Activated CD4-positive, alpha-beta T cell treated with anti-CD3 and anti-CD28 coated beads, Interleukin-2, amount 10 ng/mL, durations not matched to agents 7 days and 5 days (primary cell): Measurements from ENCODE around the gene LIMD2. TPM values are rescaled to one million over a fixed set of nuclear protein-coding genes. Genes with fewer than 3 reads are reported as not detected.
A peak's percentile ranks its signal among the peaks of the same experiment; 100 is the strongest.

Source experiments
- CTCF ChIA-PET: fragments of 350-600 bp; sonication (Branson Sonifier 250); formaldehyde crosslinking; loops from one replicate; lab custom pipeline; 2021; ENCODE audit warnings: antibody characterized with exemption; lab: Charles Lee
- POLR2A ChIA-PET: fragments of 350-600 bp; sonication (Branson Sonifier 250); formaldehyde crosslinking; loops from one replicate; lab custom pipeline; 2021; ENCODE audit warnings: antibody characterized with exemption; lab: Charles Lee
- DNase-seq: peaks from one replicate; pipeline ENCODE4 v3.0.0-alpha.2; 2020
- H3K27ac Mint-ChIP-seq: one replicate; pipeline ENCODE4 v1.8.0; 2021; ENCODE audit warnings: mild to moderate bottlenecking, moderate library complexity, mixed read lengths
- H3K27me3 Mint-ChIP-seq: one replicate; pipeline ENCODE4 v1.8.0; 2021; ENCODE audit warnings: mixed read lengths
- H3K36me3 Mint-ChIP-seq: one replicate; pipeline ENCODE4 v1.8.0; 2021; ENCODE audit warnings: low read depth, mixed read lengths
- H3K4me1 Mint-ChIP-seq: one replicate; pipeline ENCODE4 v1.8.0; 2021; ENCODE audit warnings: mixed read lengths
- H3K4me3 Mint-ChIP-seq: one replicate; pipeline ENCODE4 v1.8.0; 2021; ENCODE audit warnings: mild to moderate bottlenecking, moderate library complexity, mixed read lengths
- H3K9me3 Mint-ChIP-seq: one replicate; pipeline ENCODE4 v1.8.0; 2021; ENCODE audit warnings: mixed read lengths
- total RNA-seq, 2 experiments: library from RNA; stranded (reverse); gene quantifications; one replicate each; pipeline ENCODE4 v1.2.3, GENCODE V29; 2021

Gene LIMD2
- total RNA-seq, 2 experiments from 2014 or later, result 409 to 433 TPM

DNA sequence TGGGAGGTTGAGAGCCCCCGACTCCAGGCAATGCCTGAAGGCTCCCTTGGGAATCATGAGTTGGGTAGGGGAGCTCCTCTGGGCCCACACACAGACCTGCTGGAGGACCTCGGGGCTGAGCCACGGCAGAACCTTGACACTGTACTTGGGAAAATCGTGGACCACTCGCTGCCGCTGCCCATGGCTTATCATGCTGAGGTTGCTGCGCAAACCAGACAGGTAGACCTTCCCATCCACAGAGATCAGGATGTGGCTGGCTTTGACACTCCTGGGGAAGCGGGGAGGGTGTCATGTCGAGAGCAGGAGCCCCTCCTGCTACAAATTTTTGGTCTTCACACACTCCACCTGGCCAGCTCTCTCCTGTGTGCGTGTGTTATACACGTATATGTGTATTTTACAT, 7.2 kb upstream of the LIMD2 start:
- H3K9me3 Mint-ChIP-seq, result no peaks in the 10 kb centered on the region
- DNase-seq, result peak; percentile 21
- no peaks in the 10 kb centered on the region for H3K27me3 Mint-ChIP-seq
- ChIA-PET POLR2A (no interaction called here), CTCF (interaction anchor here (0.6 to 1.9 kb wide), 4 partner anchors 9 to 281 kb away, joined by 3 to 5 read pairs (median 5); no protein-coding TSS in a partner anchor)
- H3K27ac Mint-ChIP-seq, result peak overlapping the region; percentile 80
- H3K4me1 Mint-ChIP-seq, result peaks cover 80% of the 10 kb centered on the region
- H3K36me3 Mint-ChIP-seq, result peaks cover 60% of the 10 kb centered on the region
- peak overlapping the region; percentile 22 for H3K4me3 Mint-ChIP-seq

DNA sequence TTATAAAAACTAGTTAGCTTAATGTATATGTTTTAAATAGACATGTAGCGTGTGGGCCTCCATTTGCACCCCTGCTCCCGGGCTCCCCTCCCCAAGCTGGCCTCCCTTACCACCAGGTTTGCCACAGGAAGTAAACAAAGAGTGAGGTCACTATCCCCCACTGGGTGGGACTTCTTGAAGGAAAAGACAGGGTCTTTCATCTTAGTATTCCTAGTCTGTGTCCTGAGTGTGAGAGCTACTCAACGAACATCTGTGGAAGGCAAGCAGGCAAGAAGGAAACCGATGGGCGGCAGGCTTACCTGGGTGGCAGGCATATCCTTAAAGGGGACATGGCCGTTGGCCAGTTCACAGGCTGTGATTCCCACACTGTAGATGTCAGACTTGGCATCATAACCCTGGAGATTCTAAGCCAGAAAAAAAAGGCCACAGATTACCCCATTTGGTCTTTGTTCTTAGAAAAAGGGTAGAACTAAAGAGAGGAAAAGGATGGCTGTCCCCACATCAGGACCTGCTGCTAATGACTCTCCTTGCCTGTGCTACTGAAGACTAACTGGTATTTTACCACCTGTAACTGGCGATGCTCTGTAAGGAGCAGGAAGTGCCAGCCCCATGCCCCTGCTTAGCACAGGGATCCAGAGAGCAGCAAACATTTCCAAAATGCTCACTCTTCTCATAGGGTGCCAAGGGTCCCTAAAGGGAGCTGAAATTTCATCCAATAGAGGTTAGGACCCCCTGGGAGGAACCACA, 6.6 kb upstream of the LIMD2 start:
- peaks cover 61% of the 10 kb centered on the region for H3K36me3 Mint-ChIP-seq
- H3K4me1 Mint-ChIP-seq, result peaks cover 82% of the 10 kb centered on the region
- no peaks in the 10 kb centered on the region for H3K27me3 Mint-ChIP-seq
- ChIA-PET CTCF (interaction anchor here (1.0 to 1.9 kb wide), 4 partner anchors 8 to 281 kb away, joined by 3 to 5 read pairs (median 4); no protein-coding TSS in a partner anchor), POLR2A (no interaction called here)
- peaks cover 2% of the 10 kb centered on the region for H3K9me3 Mint-ChIP-seq
- DNase-seq, result peak; percentile 24
- H3K4me3 Mint-ChIP-seq, result peak overlapping the region; percentile 57
- peak overlapping the region; percentile 80 for H3K27ac Mint-ChIP-seq

DNA sequence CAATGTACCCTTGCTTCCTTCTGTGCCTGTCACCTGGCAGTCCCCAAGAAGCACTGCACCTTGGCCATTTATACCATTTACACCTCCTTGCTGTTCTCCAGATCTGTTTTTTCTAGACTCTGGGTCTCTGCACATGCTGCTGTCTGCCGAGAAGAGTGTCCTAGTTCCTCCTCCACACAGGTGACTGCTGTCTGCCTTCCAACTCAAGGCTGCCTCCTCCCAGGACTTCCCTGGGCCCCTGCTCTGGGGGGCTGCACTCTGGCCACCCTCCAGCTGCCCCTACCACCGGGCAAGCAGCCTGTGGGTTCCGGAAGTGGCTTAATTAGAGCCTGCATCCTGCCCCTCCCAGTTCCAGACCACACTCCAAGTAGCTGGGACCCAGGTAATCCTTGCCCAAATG, 5.7 kb upstream of the LIMD2 start:
- peak overlapping the region; percentile 80 for H3K27ac Mint-ChIP-seq
- no peak for DNase-seq
- H3K4me1 Mint-ChIP-seq, result peaks cover 86% of the 10 kb centered on the region
- POLR2A ChIA-PET, result no interaction called here
- CTCF ChIA-PET, result interaction anchor here (1.0 to 1.9 kb wide), 4 partner anchors 44 to 280 kb away, joined by 3 to 5 read pairs (median 3); no protein-coding TSS in a partner anchor
- peak overlapping the region; percentile 18 for H3K4me3 Mint-ChIP-seq
- H3K27me3 Mint-ChIP-seq, result no peaks in the 10 kb centered on the region
- peaks cover 3% of the 10 kb centered on the region for H3K9me3 Mint-ChIP-seq
- H3K36me3 Mint-ChIP-seq, result peaks cover 66% of the 10 kb centered on the region

DNA sequence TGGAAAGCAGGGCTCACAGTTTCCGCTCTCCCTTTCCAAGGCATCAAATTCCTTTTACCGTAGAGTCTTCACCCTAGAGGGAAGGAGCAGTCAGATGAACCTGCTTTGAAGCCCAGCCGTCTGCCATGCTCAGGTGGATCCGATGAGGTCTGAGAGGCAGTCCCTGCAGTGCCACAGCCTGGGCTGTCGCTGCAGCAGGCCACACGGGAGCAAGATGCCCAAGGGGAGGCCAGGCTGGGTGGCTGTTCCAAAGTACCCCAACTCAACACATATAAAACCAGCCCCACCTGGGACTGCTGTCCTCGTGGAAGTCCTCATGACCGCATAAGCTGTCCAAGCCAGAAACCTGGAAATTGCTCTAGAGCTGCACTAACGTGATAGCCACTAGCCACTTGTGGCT, 4.9 kb upstream of the LIMD2 start:
- ChIA-PET POLR2A (no interaction called here), CTCF (interaction anchor here (1.0 kb wide), 1 partner anchor 45 kb away, joined by 3 read pairs; no protein-coding TSS in a partner anchor)
- Mint-ChIP-seq H3K36me3 (peaks cover 59% of the 10 kb centered on the region), H3K9me3 (peaks cover 3% of the 10 kb centered on the region), H3K4me1 (peaks cover 78% of the 10 kb centered on the region), H3K27me3 (no peaks in the 10 kb centered on the region), H3K27ac (peak overlapping the region; percentile 80), H3K4me3 (no peak overlapping the region)
- DNase-seq, result no peak

DNA sequence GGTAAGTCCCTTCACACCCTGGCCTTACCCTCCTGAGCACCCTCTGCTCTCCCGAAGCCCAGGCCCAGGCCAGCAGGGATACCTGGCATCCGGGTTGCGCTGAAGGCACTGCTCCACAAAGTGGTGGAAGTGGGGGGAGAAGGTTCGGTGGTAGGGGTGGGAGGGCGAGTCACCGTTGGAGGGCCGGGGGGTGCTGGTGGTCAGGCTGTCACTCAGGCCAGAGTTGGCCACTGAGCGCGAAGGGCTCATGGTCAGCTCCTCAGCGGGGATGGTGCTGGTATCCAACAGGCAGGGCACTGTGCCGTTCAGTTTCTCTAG, 4.3 kb upstream of the LIMD2 start:
- H3K4me3 Mint-ChIP-seq, result no peak overlapping the region
- peaks cover 56% of the 10 kb centered on the region for H3K36me3 Mint-ChIP-seq
- H3K4me1 Mint-ChIP-seq, result peaks cover 72% of the 10 kb centered on the region
- H3K27ac Mint-ChIP-seq, result peak overlapping the region; percentile 99
- H3K9me3 Mint-ChIP-seq, result peaks cover 3% of the 10 kb centered on the region
- H3K27me3 Mint-ChIP-seq, result no peaks in the 10 kb centered on the region
- no peak for DNase-seq
- POLR2A ChIA-PET, result no interaction called here
- CTCF ChIA-PET, result interaction anchor here (1.1 to 2.3 kb wide), 4 partner anchors 8 to 279 kb away, joined by 3 to 11 read pairs (median 4); no protein-coding TSS in a partner anchor

DNA sequence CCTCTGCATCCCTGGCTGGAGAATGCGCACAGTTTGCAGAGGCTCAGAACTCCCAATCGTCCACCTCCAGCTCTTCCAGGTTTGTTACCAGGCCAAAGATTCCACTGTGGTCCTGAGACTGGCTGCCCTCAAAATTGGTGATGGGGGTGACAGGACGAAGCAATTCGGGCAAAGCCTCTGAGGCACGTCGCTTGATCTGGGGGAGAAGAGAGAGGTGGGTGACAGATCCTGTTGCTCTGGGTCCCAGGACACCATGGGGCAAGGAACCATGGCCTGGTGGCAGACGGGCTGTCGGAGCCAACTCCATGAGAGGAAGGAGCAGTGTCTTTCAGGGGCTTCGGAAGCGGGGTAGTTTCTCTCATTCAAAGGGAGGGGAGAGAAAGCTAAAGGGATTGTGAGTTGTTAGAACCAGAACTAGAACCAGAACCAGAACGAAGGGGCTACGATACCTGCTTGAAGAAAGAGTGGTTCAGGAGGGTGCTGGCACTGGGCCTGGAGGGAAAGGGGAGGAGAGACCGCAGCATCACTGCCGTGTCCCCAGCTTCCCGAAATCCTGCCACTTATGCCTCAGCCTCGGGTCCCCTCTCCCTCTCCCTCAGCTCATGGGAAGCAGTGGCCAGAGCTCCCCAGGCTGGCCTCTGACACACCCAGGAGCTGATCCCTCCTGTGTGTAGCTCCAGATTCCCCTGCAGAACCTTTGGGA, 3.8 kb upstream of the LIMD2 start:
- CTCF ChIA-PET, result interaction anchor here (1.1 to 2.3 kb wide), 5 partner anchors 8 to 278 kb away, joined by 3 to 11 read pairs (median 4); no protein-coding TSS in a partner anchor
- no peak for DNase-seq
- Mint-ChIP-seq H3K4me1 (peaks cover 67% of the 10 kb centered on the region), H3K27ac (peak overlapping the region; percentile 99), H3K36me3 (peaks cover 55% of the 10 kb centered on the region), H3K4me3 (peak overlapping the region; percentile 96), H3K27me3 (no peaks in the 10 kb centered on the region), H3K9me3 (peaks cover 3% of the 10 kb centered on the region)
- POLR2A ChIA-PET, result no interaction called here

DNA sequence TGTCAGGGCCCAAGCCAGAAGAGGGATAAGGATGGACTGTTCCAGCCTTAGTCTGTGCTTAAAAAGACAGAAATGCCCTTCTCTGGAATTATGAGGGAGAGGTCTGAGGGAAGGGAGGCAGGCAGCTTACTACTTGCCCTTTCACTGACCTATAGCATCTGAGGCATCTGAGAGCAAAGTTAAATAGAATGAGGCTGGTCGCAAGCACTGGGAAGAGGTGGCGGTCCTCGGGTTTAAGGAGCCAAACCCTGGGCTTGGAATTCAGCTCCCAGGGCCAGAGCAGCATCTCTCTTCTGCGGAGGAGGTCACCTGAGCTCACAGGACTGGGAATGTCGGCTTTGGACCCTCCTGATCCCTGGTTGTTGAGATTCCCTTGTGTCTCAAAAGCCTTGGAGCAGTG, 3.1 kb upstream of the LIMD2 start:
- peaks cover 57% of the 10 kb centered on the region for H3K36me3 Mint-ChIP-seq
- peak overlapping the region; percentile 99 for H3K27ac Mint-ChIP-seq
- H3K4me3 Mint-ChIP-seq, result peak overlapping the region; percentile 96
- peaks cover 3% of the 10 kb centered on the region for H3K9me3 Mint-ChIP-seq
- DNase-seq, result no peak
- H3K27me3 Mint-ChIP-seq, result no peaks in the 10 kb centered on the region
- peaks cover 60% of the 10 kb centered on the region for H3K4me1 Mint-ChIP-seq
- CTCF ChIA-PET, result interaction anchor here (0.6 to 2.3 kb wide), 8 partner anchors 9 to 277 kb away, joined by 3 to 11 read pairs (median 4); no protein-coding TSS in a partner anchor
- POLR2A ChIA-PET, result no interaction called here

DNA sequence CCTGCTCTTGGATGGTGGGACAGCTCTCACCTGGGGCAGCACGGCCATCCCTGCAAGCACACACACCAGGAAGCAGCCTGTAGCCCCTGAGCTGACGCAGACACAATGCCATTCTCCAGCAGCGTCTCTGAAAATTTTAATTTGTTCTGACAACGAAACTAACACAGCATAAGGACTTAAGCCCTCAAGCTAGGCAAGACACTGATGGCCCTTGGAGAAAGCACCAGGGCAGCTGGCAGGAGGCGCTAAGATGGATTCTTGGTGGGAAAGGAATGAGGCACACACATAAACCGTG, 2.7 kb upstream of the LIMD2 start:
- ChIA-PET POLR2A (interaction anchor here (1.0 kb wide), 1 partner anchor 40 kb away, joined by 3 read pairs; no protein-coding TSS in a partner anchor), CTCF (interaction anchor here (0.6 to 2.3 kb wide), 7 partner anchors 9 to 146 kb away, joined by 3 to 11 read pairs (median 4); no protein-coding TSS in a partner anchor)
- H3K9me3 Mint-ChIP-seq, result peaks cover 3% of the 10 kb centered on the region
- no peaks in the 10 kb centered on the region for H3K27me3 Mint-ChIP-seq
- DNase-seq, result no peak
- H3K36me3 Mint-ChIP-seq, result peaks cover 60% of the 10 kb centered on the region
- H3K27ac Mint-ChIP-seq, result peak overlapping the region; percentile 99
- peak overlapping the region; percentile 96 for H3K4me3 Mint-ChIP-seq
- H3K4me1 Mint-ChIP-seq, result peaks cover 62% of the 10 kb centered on the region

DNA sequence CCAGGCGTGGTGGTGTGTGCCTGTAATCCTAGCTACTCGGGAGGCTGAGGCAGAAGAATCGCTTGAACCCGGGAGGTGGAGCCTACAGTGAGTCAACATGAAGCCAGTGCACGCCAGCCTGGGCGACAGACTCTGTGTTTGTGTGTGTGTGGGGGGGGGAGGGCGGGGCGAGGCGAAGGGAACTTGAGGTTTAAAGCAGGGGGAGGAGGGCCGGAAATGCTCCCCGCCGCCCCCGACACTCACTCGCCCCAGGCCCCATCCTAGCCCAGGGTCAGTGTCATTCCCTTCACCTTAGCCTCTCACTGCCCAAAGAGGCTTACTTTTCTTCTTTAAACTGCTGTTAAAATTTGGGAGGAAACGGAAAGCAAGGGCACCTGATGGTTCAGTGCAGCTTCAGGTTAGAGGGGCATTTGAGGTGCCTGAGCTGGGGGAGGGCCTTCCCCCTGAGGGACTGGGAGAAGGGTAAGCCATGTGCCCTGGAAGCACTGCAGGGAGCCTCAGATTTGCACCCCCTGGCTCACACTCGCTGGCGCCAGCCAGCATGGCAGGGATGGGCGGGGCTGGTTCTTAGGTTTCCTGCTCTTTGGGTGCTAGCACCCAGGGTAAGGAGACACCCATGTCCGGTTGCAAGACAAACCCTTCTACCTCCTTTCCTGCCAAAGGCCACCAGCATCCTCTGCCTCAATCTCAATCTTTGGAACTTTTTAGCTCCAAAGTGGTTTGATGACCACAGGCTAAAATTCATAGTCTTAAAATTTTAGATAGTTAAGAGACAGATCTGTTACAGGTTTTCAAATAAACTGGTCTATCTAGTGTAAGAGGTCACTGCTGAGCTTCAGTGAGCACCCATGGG, 2.2 kb upstream of the LIMD2 start:
- peak overlapping the region; percentile 99 for H3K27ac Mint-ChIP-seq
- ChIA-PET CTCF (interaction anchor here (0.6 to 2.3 kb wide), 9 partner anchors 8 to 147 kb away, joined by 3 to 11 read pairs (median 4); no protein-coding TSS in a partner anchor), POLR2A (interaction anchor here (0.6 to 1.0 kb wide), 2 partner anchors 41 to 142 kb away, joined by 3 to 6 read pairs; no protein-coding TSS in a partner anchor)
- H3K4me1 Mint-ChIP-seq, result peaks cover 62% of the 10 kb centered on the region
- peaks cover 3% of the 10 kb centered on the region for H3K9me3 Mint-ChIP-seq
- H3K36me3 Mint-ChIP-seq, result peaks cover 62% of the 10 kb centered on the region
- no peaks in the 10 kb centered on the region for H3K27me3 Mint-ChIP-seq
- H3K4me3 Mint-ChIP-seq, result peak overlapping the region; percentile 96
- peak; percentile 88 for DNase-seq

DNA sequence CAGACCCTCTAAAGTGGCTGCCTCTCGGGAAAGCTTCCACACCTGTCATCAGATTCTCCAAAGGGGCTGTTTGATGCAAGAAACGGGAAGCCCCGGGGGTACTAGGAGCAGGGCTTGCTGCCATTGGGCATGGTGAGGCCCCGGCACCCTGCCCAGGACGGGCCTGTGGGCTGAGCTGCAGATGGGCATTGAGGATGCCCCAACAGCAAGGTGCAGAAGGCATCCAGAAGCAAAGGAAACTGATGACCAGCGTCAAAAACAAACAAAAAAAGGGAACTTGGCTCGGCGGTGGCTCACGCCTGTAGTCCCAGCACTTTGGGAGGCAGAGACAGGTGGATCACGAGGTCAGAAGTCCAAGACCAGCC, 1.5 kb upstream of the LIMD2 start:
- Mint-ChIP-seq H3K4me3 (peak overlapping the region; percentile 96), H3K27ac (peak overlapping the region; percentile 99), H3K36me3 (peaks cover 67% of the 10 kb centered on the region), H3K9me3 (peaks cover 3% of the 10 kb centered on the region), H3K27me3 (no peaks in the 10 kb centered on the region), H3K4me1 (peaks cover 62% of the 10 kb centered on the region)
- DNase-seq, result peak; percentile 16
- ChIA-PET POLR2A (interaction anchor here (0.6 to 1.0 kb wide), 2 partner anchors 41 to 142 kb away, joined by 3 to 6 read pairs; no protein-coding TSS in a partner anchor), CTCF (interaction anchor here (0.6 to 1.6 kb wide), 9 partner anchors 9 to 134 kb away, joined by 3 to 8 read pairs (median 4); no protein-coding TSS in a partner anchor)

DNA sequence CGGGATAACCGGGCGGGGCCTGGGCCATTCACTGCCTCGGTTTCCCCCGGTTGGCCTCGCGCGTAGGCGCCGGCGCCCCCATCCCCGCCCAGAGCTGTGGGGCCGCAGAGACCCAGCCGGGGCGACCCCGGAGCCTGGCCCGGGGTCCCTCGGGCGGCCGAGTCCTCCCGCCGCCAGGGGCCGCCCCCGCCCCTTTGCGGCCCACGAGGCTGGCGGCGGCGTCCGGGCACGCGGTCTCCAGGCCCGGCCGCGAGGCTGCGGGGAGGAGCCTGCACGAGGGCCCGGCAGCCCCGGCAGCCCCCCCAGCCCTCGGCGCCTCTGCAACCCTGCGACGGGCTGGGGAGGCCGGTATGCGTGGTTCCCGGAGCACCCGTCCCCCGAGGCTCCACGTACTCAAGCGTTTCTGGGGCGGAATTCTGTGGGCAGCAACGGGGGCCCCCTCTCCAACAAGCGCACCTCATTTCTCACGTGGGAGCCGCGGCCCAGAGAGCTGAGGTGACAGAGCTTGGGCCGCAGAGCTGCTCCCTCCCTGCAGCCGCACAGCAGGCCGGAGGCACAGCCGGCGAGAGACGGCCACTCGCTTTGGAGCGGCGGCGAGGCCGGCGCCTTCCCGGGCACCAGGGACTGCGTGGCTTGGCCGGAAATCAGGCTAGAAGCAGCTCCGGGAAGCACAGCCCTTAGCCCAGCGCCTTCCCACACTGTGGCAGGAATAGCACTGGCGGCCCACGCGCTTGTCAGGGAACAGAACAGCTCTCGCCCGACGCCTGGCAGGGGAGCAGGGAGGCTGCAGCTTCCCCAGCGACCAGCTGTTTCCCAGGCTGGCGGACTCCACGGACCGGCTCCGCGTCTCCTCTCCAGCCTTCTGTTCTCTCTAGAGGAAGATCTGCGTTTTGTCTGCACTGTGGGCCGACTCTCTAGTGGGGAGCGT, 867 bp upstream of the LIMD2 start:
- Mint-ChIP-seq H3K27ac (peak overlapping the region; percentile 99), H3K36me3 (peaks cover 66% of the 10 kb centered on the region), H3K4me3 (peak overlapping the region; percentile 96), H3K4me1 (peaks cover 62% of the 10 kb centered on the region), H3K9me3 (peaks cover 3% of the 10 kb centered on the region), H3K27me3 (no peaks in the 10 kb centered on the region)
- DNase-seq, result peak; percentile 51
- ChIA-PET POLR2A (no interaction called here), CTCF (interaction anchor here (0.6 to 1.6 kb wide), 10 partner anchors 10 to 848 kb away, joined by 3 to 8 read pairs (median 4); no protein-coding TSS in a partner anchor)
